PFSK-1 (cell line): ENCODE results near the gene KDM4B.

Experiments
- FOXP2 ChIP-seq: optimal IDR thresholded peaks from 2 replicates; pipeline ENCODE3; 2011; ENCODE audit warnings: borderline replicate concordance, control low read depth, inconsistent platforms; ENCODE audit not compliant: insufficient read depth; ENCODE audit errors: extremely low read length, extremely low read depth
- POLR2AphosphoS5 ChIP-seq: IDR thresholded peaks from 2 replicates; pipeline ENCODE4 v1.6.1; 2012; ENCODE audit warnings: low read depth, mild to moderate bottlenecking, control low read depth, low read length, moderate library complexity
- REST ChIP-seq, 2 experiments: IDR thresholded peaks; 2 replicates each; pipeline versions ENCODE4 v1.6.1 to v1.8.0; 2011 to 2012; ENCODE audit warnings: low read depth in 2 of 2, low read length in 2 of 2, control low read depth in 1 of 2, inconsistent platforms in 1 of 2, mild to moderate bottlenecking in 1 of 2, moderate library complexity in 1 of 2; ENCODE audit not compliant: insufficient read depth in 1 of 2
- SIN3A ChIP-seq: IDR thresholded peaks from 2 replicates; pipeline ENCODE4 v1.6.1; 2012; ENCODE audit warnings: mild to moderate bottlenecking, low read length, moderate library complexity, borderline replicate concordance; ENCODE audit not compliant: insufficient read depth
- TAF1 ChIP-seq: IDR thresholded peaks from 2 replicates; pipeline ENCODE4 v1.6.1; 2012; ENCODE audit warnings: low read length, control low read depth, borderline replicate concordance; ENCODE audit not compliant: insufficient read depth

GRCh38 chr19:5086230-5086629 is 117.3 kb downstream of the KDM4B start:
- TF ChIP-seq POLR2AphosphoS5 (no peak), REST (IDR thresholded peaks at IDR 0.05; ENCODE audit: insufficient read depth in 1 of 2, low read depth in 2 of 2, low read length in 2 of 2) (no peak), SIN3A (no peak), TAF1 (no peak), FOXP2 (no peak)
